HG03135 (cell line): Measurements from ENCODE around the gene SKIC2.
"Not testable (repeated sequence)": the region's sequence is repeated elsewhere in the genome, so short reads cannot be mapped to it uniquely, and the experiment has no call there.

Source experiments
- ATAC-seq: cut with Tn5 transposase; IDR thresholded peaks from one replicate; pipeline ENCODE4 v1.9.1; 2021; ENCODE audit warnings: mild to moderate bottlenecking, moderate library complexity; ENCODE audit not compliant: unreplicated experiment

Gene SKIC2

GRCh38 chr6:32003301-32003700, 44.3 kb downstream of the SKIC2 start:
- ATAC-seq: not testable (repeated sequence)

GRCh38 chr6:32004393-32004792, 45.4 kb downstream of the SKIC2 start:
- ATAC-seq: not testable (repeated sequence)

DNA sequence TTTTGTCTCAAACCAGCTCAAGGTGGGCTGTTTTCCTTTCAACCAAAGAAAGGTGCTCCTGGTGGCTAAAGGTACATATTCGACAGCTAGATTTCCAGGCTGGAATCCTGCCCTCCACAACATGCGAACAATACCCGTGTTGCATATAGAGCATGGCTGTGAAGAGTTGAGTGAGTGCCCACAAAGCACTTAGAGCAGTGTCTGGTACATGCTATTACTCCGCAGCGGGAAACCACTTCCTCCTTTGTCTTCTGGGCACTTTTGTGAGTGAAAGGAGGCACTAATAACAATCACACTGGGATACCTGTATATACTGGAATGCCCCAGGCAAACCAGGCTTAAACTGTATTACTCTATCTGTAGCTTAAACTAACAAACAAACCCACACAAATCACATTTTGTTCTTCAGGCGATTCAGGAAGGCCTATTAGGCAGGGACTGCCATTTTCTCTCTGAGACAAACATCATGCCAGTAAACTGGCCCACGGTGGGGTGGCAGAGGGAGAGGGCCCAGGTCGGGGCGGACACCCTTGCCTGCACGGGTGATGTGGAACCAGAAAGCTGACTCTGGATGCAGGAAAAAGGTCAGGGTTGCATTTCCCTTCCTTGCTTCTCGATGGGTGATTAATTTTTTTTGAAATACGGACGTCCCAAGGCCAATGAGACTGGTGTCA, 46.0 kb downstream of the SKIC2 start:
- ATAC-seq: not testable (repeated sequence)

DNA sequence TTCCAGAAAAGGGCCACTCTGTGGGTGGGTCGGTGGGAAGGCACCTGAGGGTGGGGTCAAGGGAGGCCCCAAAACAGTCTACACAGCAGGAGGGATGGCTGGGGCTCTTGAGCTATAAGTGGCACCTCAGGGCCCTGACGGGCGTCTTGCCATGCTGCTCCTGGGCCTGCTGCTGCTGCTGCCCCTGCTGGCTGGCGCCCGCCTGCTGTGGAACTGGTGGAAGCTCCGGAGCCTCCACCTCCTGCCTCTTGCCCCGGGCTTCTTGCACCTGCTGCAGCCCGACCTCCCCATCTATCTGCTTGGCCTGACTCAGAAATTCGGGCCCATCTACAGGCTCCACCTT, 46.5 kb downstream of the SKIC2 start:
- ATAC-seq: not testable (repeated sequence)

- ATAC-seq: not testable (repeated sequence)
Measured at GRCh38 chr6:32005991-32006529, 47.1 kb downstream of the SKIC2 start.

GRCh38 chr6:32007086-32007485, 48.1 kb downstream of the SKIC2 start:
- not testable (repeated sequence) for ATAC-seq

GRCh38 chr6:32008037-32008436, 49.1 kb downstream of the SKIC2 start:
- ATAC-seq: not testable (repeated sequence)

GRCh38 chr6:32008616-32009015, 49.6 kb downstream of the SKIC2 start:
- not testable (repeated sequence) for ATAC-seq

- ATAC-seq: not testable (repeated sequence)
Measured at GRCh38 chr6:32009537-32009936, 50.6 kb downstream of the SKIC2 start.

GRCh38 chr6:32010856-32011530, 52.0 kb downstream of the SKIC2 start:
- not testable (repeated sequence) for ATAC-seq

- ATAC-seq: not testable (repeated sequence)
Measured at GRCh38 chr6:32012941-32013617, 54.1 kb downstream of the SKIC2 start.

GRCh38 chr6:32013738-32014137, 54.8 kb downstream of the SKIC2 start:
- ATAC-seq: not testable (repeated sequence)

- ATAC-seq: not testable (repeated sequence)
Measured at GRCh38 chr6:32014547-32014946, 55.6 kb downstream of the SKIC2 start, which contains the start of gene C4B. Gene C4B (plus strand): TSS chr6:32014795. CDS start chr6:32014846, 51 bp downstream.
